Panc1 (cell line): ENCODE measurements around the gene RAD9A. TPM values are rescaled to one million over a fixed set of nuclear protein-coding genes. Genes with fewer than 3 reads are reported as not detected.

ENCODE experiments used
- ATAC-seq: fragments of 200-7000 bp; cut with Tn5 transposase; 2 replicates; pipeline ENCODE4 v1.9.1; 2020; ENCODE audit warnings: mild to moderate bottlenecking, moderate library complexity
- BruUV-seq: library from RNA; stranded (reverse); fragments of 400-500 nt; replicated peaks from 2 replicates; lab custom pipeline; 2021; lab: Mats Ljungman, UMichigan
- CTCF ChIA-PET: fragments of 300-600 bp; sonication (Branson Sonifier 250); formaldehyde crosslinking; loops from one replicate; lab custom pipeline; 2022; ENCODE audit warnings: antibody characterized with exemption; lab: Charles Lee
- POLR2A ChIA-PET: fragments of 300-600 bp; sonication (Branson Sonifier 250); formaldehyde crosslinking; loops from one replicate; lab custom pipeline; 2022; ENCODE audit warnings: antibody characterized with exemption; lab: Charles Lee
- DNase-seq: peaks from one replicate; pipeline ENCODE4 v3.0.0-alpha.2; 2010; ENCODE audit warnings: low read depth, low spot score
- H3K27ac ChIP-seq: 2 replicates; pipeline ENCODE4 v1.5.1; 2011; ENCODE audit warnings: mild to moderate bottlenecking, low read length, inconsistent platforms
- H3K27me3 ChIP-seq: fragments of 200-500 bp; sonication (Bioruptor generic); 2 replicates; pipeline ENCODE4 v1.6.0; 2014; ENCODE audit warnings: low read length, inconsistent platforms; ENCODE audit not compliant: control insufficient read depth, insufficient read depth
- H3K36me3 ChIP-seq: fragments of 200-500 bp; sonication (Bioruptor generic); 2 replicates; pipeline ENCODE4 v1.5.1; 2014; ENCODE audit warnings: inconsistent platforms, mild to moderate bottlenecking, low read length, moderate library complexity; ENCODE audit not compliant: control insufficient read depth, insufficient read depth
- H3K4me1 ChIP-seq: 2 replicates; pipeline ENCODE4 v1.5.1; 2011; ENCODE audit warnings: inconsistent platforms, mild to moderate bottlenecking, low read length, moderate library complexity; ENCODE audit not compliant: control insufficient read depth, insufficient read depth
- H3K4me3 ChIP-seq, 2 experiments: 2 replicates each; pipeline ENCODE4 v1.5.1; 2011 to 2012; ENCODE audit warnings: low read depth in 2 of 2, low read length in 2 of 2, mild to moderate bottlenecking in 2 of 2, inconsistent platforms in 1 of 2, moderate library complexity in 1 of 2
- H3K9me3 ChIP-seq: fragments of 200-500 bp; sonication (Bioruptor generic); 2 replicates; pipeline ENCODE4 v1.5.1; 2014; ENCODE audit warnings: low read depth, mild to moderate bottlenecking, inconsistent platforms, low read length, moderate library complexity; ENCODE audit not compliant: control insufficient read depth, insufficient read depth
- POLR2AphosphoS5 ChIP-seq: IDR thresholded peaks from 2 replicates; pipeline ENCODE4 v1.6.1; 2012; ENCODE audit warnings: mild to moderate bottlenecking, low read depth, low read length, moderate library complexity
- SIN3A ChIP-seq: IDR thresholded peaks from 2 replicates; pipeline ENCODE4 v1.6.1; 2012; ENCODE audit warnings: low read depth, mild to moderate bottlenecking, low read length, moderate library complexity, borderline replicate concordance; ENCODE audit not compliant: insufficient read depth
- TCF7L2 ChIP-seq: IDR thresholded peaks from 2 replicates; pipeline ENCODE4 v1.6.1; 2011; ENCODE audit warnings: mild to moderate bottlenecking, low read depth, low read length, inconsistent platforms
- in situ Hi-C: cut with HindIII; loops from 2 replicates; pipeline ENCODE4 v1.10.0; 2016; ENCODE audit warnings: low sequenced_read_pairs, low pct_unique_long_range_greater_than_20kb
- intact Hi-C: fragments of 100-400 bp; cut with micrococcal nuclease; formaldehyde crosslinking; loops from one replicate; pipeline ENCODE4 v1.10.0; 2022; ENCODE audit not compliant: unreplicated experiment
- total RNA-seq: library from RNA; stranded (reverse); gene quantifications from one replicate; pipeline ENCODE4 v1.2.1, GENCODE V29; 2021; ENCODE audit not compliant: unreplicated experiment
- TF ChIP-seq, protein P1 (sequence below), 2 experiments: IDR thresholded peaks; 2 replicates each; pipeline ENCODE4 v1.6.1; 2011 to 2012; ENCODE audit warnings: low read depth in 2 of 2, control low read depth in 1 of 2, low read length in 1 of 2, mild to moderate bottlenecking in 1 of 2, moderate library complexity in 1 of 2; ENCODE audit not compliant: insufficient read depth in 1 of 2
- TF ChIP-seq, protein P2 (sequence below): fragments of 450-650 bp; IDR thresholded peaks from 2 replicates; pipeline ENCODE4 v1.5.1; 2017; ENCODE audit warnings: mild to moderate bottlenecking

RAD9A gene
- total RNA-seq, 1 experiment from 2014 or later, result 33.1 TPM

DNA sequence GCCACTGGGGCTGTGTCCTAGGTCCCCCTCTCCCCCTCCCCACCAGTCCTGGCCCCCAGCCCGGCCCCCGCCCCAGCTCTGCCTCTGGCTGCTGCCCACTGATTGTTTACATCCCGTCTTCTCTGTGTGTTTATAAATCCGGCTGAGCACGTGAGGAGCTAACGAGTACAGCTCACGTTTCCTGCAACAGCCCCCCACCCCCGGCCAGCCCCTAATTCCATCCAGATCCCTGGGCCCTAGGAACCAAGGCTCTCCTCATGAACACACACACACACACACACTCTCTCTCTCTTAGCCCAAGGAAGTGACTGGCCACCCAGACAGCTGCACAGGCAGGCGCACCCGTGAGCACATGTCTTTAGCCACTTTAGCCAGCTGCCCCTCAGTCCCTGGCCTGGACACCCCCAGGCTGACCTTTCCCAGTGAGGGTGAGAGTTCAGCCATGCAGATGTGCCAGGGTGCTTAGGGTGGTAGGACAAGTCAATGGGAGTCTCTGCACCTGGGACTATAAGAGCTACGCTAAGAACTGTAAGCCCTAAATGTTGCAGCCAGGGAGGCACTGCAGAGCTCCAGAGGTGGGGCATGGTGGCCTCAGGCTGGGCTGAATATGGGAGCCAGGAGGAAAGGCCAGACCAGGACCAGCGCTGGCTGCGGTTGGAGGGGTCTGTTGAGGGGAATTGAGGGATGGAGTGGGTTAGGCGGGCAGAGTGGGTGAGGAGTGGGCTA, 21.3 kb upstream of the RAD9A start:
- intact Hi-C loops, result no loop called here
- H3K36me3 ChIP-seq, result no peaks in the 10 kb centered on the region; the same call in 1 of the 2 replicates
- in situ Hi-C loops, result no loop called here
- ATAC-seq (no peak), DNase-seq (no peak)
- peak overlapping the region; percentile 88 for H3K27ac ChIP-seq
- ChIA-PET POLR2A (interaction anchor here (0.6 kb wide), 2 partner anchors 9 to 438 kb away, joined by 4 to 12 read pairs; no protein-coding TSS in a partner anchor), CTCF (interaction anchor here (0.6 to 6.9 kb wide), 9 partner anchors 10 to 109 kb away, joined by 3 to 58 read pairs (median 5); partner anchors contain the start of gene POLD4)
- peak overlapping the region in 1 of 2 experiments; percentile 1; a peak in 1 of 4 replicates for H3K4me3 ChIP-seq
- peaks cover 54% of the 10 kb centered on the region for H3K4me1 ChIP-seq
- BruUV-seq, result no TSS peak
- H3K27me3 ChIP-seq, result no peaks in the 10 kb centered on the region
- TF ChIP-seq, protein P1, sequence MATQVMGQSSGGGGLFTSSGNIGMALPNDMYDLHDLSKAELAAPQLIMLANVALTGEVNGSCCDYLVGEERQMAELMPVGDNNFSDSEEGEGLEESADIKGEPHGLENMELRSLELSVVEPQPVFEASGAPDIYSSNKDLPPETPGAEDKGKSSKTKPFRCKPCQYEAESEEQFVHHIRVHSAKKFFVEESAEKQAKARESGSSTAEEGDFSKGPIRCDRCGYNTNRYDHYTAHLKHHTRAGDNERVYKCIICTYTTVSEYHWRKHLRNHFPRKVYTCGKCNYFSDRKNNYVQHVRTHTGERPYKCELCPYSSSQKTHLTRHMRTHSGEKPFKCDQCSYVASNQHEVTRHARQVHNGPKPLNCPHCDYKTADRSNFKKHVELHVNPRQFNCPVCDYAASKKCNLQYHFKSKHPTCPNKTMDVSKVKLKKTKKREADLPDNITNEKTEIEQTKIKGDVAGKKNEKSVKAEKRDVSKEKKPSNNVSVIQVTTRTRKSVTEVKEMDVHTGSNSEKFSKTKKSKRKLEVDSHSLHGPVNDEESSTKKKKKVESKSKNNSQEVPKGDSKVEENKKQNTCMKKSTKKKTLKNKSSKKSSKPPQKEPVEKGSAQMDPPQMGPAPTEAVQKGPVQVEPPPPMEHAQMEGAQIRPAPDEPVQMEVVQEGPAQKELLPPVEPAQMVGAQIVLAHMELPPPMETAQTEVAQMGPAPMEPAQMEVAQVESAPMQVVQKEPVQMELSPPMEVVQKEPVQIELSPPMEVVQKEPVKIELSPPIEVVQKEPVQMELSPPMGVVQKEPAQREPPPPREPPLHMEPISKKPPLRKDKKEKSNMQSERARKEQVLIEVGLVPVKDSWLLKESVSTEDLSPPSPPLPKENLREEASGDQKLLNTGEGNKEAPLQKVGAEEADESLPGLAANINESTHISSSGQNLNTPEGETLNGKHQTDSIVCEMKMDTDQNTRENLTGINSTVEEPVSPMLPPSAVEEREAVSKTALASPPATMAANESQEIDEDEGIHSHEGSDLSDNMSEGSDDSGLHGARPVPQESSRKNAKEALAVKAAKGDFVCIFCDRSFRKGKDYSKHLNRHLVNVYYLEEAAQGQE (IDR thresholded peaks at IDR 0.05; ENCODE audit: insufficient read depth in 1 of 2, low read depth in 2 of 2, low read length in 1 of 2), result no peak
- TF ChIP-seq SIN3A, result no peak
- TF ChIP-seq TCF7L2, result no peak
- TF ChIP-seq POLR2AphosphoS5, result no peak
- TF ChIP-seq, protein P2, sequence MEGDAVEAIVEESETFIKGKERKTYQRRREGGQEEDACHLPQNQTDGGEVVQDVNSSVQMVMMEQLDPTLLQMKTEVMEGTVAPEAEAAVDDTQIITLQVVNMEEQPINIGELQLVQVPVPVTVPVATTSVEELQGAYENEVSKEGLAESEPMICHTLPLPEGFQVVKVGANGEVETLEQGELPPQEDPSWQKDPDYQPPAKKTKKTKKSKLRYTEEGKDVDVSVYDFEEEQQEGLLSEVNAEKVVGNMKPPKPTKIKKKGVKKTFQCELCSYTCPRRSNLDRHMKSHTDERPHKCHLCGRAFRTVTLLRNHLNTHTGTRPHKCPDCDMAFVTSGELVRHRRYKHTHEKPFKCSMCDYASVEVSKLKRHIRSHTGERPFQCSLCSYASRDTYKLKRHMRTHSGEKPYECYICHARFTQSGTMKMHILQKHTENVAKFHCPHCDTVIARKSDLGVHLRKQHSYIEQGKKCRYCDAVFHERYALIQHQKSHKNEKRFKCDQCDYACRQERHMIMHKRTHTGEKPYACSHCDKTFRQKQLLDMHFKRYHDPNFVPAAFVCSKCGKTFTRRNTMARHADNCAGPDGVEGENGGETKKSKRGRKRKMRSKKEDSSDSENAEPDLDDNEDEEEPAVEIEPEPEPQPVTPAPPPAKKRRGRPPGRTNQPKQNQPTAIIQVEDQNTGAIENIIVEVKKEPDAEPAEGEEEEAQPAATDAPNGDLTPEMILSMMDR, result no peak
- H3K9me3 ChIP-seq, result no peaks in the 10 kb centered on the region

DNA sequence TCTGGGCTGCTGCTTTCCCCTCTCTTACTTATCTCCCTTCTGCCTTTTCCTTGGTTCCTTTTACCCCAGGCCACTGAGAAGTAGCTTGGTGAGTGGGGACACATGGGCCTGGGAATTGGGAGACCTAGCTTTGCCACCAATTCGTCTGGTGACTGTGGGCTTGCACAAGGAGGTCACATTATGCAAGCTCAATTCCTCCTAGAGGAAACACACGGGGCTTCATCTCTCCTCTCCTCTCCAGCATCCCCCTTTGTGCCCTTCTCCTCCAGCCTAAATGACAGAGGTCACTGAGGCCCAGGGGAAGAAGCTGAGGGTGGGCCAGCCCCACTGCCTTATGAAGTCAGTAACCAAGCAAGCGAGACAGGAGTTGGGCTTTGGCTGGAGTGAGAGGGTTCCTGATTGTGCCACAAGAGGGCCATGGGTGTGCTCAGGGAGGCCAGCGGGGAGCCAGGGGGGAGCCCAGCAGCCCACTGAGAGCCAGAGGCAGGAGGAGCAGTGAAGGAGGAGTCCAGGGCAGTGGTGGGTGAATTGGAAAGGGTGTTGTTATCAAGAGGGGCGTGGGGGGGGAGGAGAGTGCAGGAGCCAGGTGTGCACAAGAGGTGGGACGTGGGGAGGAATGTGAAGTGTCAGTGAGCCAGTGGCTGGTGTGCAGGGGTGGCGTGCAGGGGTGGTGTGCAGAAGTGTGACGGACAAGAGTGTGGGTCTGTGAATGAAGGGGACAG, 20.4 kb upstream of the RAD9A start:
- peak; percentile 48 for ATAC-seq
- H3K27ac ChIP-seq, result peak overlapping the region; percentile 88
- no peak for DNase-seq
- TF ChIP-seq, protein P2, result peak; percentile 61
- TF ChIP-seq POLR2AphosphoS5 (no peak), TCF7L2 (no peak)
- TF ChIP-seq, protein P1 (IDR thresholded peaks at IDR 0.05; ENCODE audit: insufficient read depth in 1 of 2, low read depth in 2 of 2, low read length in 1 of 2), result no peak
- TSS peak; percentile 60 for BruUV-seq
- ChIA-PET POLR2A (no interaction called here), CTCF (interaction anchor here (0.6 to 6.9 kb wide), 6 partner anchors 10 to 58 kb away, joined by 3 to 58 read pairs (median 6); partner anchors contain the start of gene POLD4)
- no peaks in the 10 kb centered on the region for H3K27me3 ChIP-seq
- H3K36me3 ChIP-seq, result no peaks in the 10 kb centered on the region; the same call in 1 of the 2 replicates
- peak overlapping the region; percentile 65 to 69 for H3K4me3 ChIP-seq
- intact Hi-C loops, result no loop called here
- peaks cover 60% of the 10 kb centered on the region for H3K4me1 ChIP-seq
- in situ Hi-C loops, result no loop called here
- no peaks in the 10 kb centered on the region for H3K9me3 ChIP-seq
